ENCODE results near the gene ZNHIT2.
A peak's percentile ranks its signal among the peaks of the same experiment; 100 is the strongest.

Gene ZNHIT2

DNA sequence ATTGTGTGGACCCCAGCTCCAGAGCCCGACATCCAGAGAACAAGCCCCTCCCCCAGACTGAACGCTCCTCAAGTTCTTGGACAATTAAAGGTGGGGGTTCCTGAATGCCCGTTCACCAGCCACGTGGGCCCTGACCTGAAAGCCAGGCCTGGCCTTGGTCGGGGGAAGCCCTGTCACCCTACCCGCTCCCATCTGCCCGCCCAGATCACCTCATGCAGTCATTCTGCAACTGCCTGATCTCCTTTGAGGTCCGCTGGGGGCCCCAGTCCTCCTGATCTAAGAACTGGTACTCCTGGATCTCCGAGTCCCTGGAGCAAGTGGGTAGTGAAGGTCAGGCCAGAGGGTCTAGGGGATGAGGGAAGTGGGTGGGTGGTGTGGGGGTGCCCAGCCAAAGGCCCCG, 50.1 kb downstream of the ZNHIT2 start:
- DNase-seq: no peak

DNA sequence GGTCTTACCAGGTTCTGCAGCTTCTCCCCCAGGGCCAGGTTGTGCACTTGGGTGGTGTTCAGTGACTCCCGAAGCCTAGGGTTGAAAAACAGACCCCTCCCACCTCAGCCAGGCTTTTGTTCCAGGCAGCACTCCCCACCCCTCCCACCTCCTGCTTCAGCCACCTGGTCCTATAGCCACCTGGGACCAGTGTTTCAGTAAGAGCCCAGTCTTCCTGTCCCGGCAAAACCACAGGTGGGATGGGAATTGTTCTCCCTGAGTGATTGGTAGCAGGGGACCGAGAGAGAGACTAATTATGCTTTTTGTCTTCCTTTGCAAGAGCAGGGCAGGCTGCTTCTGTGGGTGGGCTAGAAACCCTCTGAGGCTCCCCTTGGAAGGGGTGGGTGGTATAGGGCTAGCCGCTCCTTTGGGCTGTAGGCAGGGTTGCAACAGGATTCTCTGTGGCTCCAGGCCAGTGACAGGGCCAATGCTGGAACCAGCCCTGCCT, 50.7 kb downstream of the ZNHIT2 start:
- DNase-seq: peak; percentile 11 to 58
